PC-9 (cell line): ENCODE data around the gene IGF2BP1. TPM values are rescaled to one million over a fixed set of nuclear protein-coding genes. Genes with fewer than 3 reads are reported as not detected.

Experiments
- Bru-seq: library from RNA; stranded (reverse); fragments of 400-500 nt; gene quantifications from one replicate; lab custom pipeline; 2021; lab: Mats Ljungman, UMichigan
- BruChase-seq, 2 experiments: library from RNA; stranded (reverse); fragments of 400-500 nt; gene quantifications; one replicate each; lab custom pipeline; 2021; lab: Mats Ljungman, UMichigan
- BruUV-seq: library from RNA; stranded (reverse); fragments of 400-500 nt; replicated peaks from 2 replicates; lab custom pipeline; 2021; lab: Mats Ljungman, UMichigan
- CTCF ChIA-PET: fragments of 300-600 bp; sonication (Branson Sonifier 250); formaldehyde crosslinking; loops from one replicate; lab custom pipeline; 2022; ENCODE audit warnings: antibody characterized with exemption; lab: Charles Lee
- POLR2A ChIA-PET: fragments of 300-600 bp; sonication (Branson Sonifier 250); formaldehyde crosslinking; loops from one replicate; lab custom pipeline; 2022; ENCODE audit warnings: antibody characterized with exemption; ENCODE audit not compliant: unreplicated experiment; lab: Charles Lee
- DNase-seq, 2 experiments: peaks; one replicate each; pipeline versions ENCODE4 v3.0.0 to v3.0.0-alpha.2; 2015 to 2022; ENCODE audit warnings: mixed read lengths in 1 of 2
- H2AFZ ChIP-seq: fragments of 200-600 bp; sonication (generic); 2 replicates; pipeline ENCODE4 v1.8.1; 2017; ENCODE audit warnings: antibody characterized with exemption
- H3F3A ChIP-seq: fragments of 200-600 bp; sonication (generic); 2 replicates; pipeline ENCODE4 v1.8.1; 2017; ENCODE audit warnings: antibody characterized with exemption, mild to moderate bottlenecking, low read depth; ENCODE audit not compliant: insufficient read depth
- H3K27ac ChIP-seq: fragments of 200-600 bp; sonication (generic); 2 replicates; pipeline ENCODE4 v1.6.1; 2016; ENCODE audit warnings: mixed run types
- H3K27me3 ChIP-seq: fragments of 200-600 bp; sonication (generic); 2 replicates; pipeline ENCODE4 v1.6.1; 2016; ENCODE audit warnings: low read depth, mixed run types; ENCODE audit not compliant: insufficient read depth
- H3K36me3 ChIP-seq: fragments of 200-600 bp; sonication (generic); 2 replicates; pipeline ENCODE4 v1.6.1; 2016; ENCODE audit warnings: low read depth, mixed run types
- H3K4me1 ChIP-seq: fragments of 200-600 bp; sonication (generic); replicated peaks from 2 replicates; pipeline ENCODE4 v1.6.1; 2016; ENCODE audit warnings: mixed run types; ENCODE audit not compliant: insufficient read depth
- H3K4me2 ChIP-seq: fragments of 200-600 bp; sonication (generic); 2 replicates; pipeline ENCODE4 v1.6.1; 2017; ENCODE audit warnings: mixed run types
- H3K4me3 ChIP-seq: fragments of 200-600 bp; sonication (generic); 2 replicates; pipeline ENCODE4 v1.6.1; 2016; ENCODE audit warnings: mixed run types
- H3K79me2 ChIP-seq: fragments of 200-600 bp; sonication (generic); 2 replicates; pipeline ENCODE4 v1.6.1; 2017; ENCODE audit warnings: low read depth, mixed run types
- H3K9me2 ChIP-seq: fragments of 200-600 bp; sonication (generic); 2 replicates; pipeline ENCODE4 v1.8.1; 2017; ENCODE audit warnings: mild to moderate bottlenecking; ENCODE audit not compliant: insufficient read depth
- H3K9me3 ChIP-seq: fragments of 200-600 bp; sonication (generic); 2 replicates; pipeline ENCODE4 v1.8.1; 2016; ENCODE audit warnings: low read depth; ENCODE audit not compliant: insufficient read depth
- H4K20me1 ChIP-seq: fragments of 200-600 bp; sonication (generic); 2 replicates; pipeline ENCODE4 v1.8.1; 2017; ENCODE audit not compliant: insufficient read depth
- CTCF ChIP-seq: fragments of 200-600 bp; sonication (generic); conservative IDR thresholded peaks from 2 replicates; pipeline ENCODE4 v1.6.1; 2017; ENCODE audit warnings: mixed run types, antibody characterized with exemption, mild to moderate bottlenecking, moderate library complexity
- EZH2 ChIP-seq: fragments of 200-600 bp; sonication (generic); IDR thresholded peaks from 2 replicates; pipeline ENCODE4 v1.8.0; 2017; ENCODE audit warnings: antibody characterized with exemption, low read depth
- intact Hi-C: fragments of 100-400 bp; cut with micrococcal nuclease; formaldehyde crosslinking; loops from one replicate; pipeline ENCODE4 v1.10.0; 2022; ENCODE audit not compliant: unreplicated experiment
- long read RNA-seq: library from polyadenylated mRNA; stranded (forward); transcript quantifications from one replicate; pipeline ENCODE4 v2.0.0, GENCODE V29; 2022
- total RNA-seq: library from RNA; stranded (reverse); gene quantifications from 2 replicates; pipeline ENCODE4 v1.2.3, GENCODE V29; 2021

The IGF2BP1 gene
- total RNA-seq (56.5 and 57.4 TPM in 2 replicates), Bru-seq, nascent RNA (percentile 80 among the genes with signal in this experiment), BruChase-seq, experiment 1, labeled RNA remaining after a 2-hour chase (percentile 82 among the genes with signal in this experiment), BruChase-seq, experiment 2, labeled RNA remaining after a 6-hour chase (percentile 84 among the genes with signal in this experiment)
- long read RNA-seq, full-length matches to known transcripts = 18 of 35 reads
- long read RNA-seq, partial matches to known transcripts = 3 of 35 reads
- long read RNA-seq, other reads (novel, unspliced or antisense) = 14 of 35 reads

GRCh38 chr17:48997103-48997826, at the start of gene IGF2BP1:
IGF2BP1 (plus strand) TSS chr17:48997385; CDS start chr17:48997746, 361 bp downstream.
- Histone ChIP-seq H3F3A (peaks cover 19% of the 10 kb centered on the region), H3K36me3 (peaks cover 3% of the 10 kb centered on the region; the same call in 1 of the 2 replicates), H4K20me1 (no peaks in the 10 kb centered on the region; the same call in 1 of the 2 replicates), H3K27ac (peak within 1 kb of the TSS; percentile 66), H3K4me3 (peak within 1 kb of the TSS; percentile 96), H2AFZ (peak within 1 kb of the TSS; percentile 96), H3K4me2 (peak within 1 kb of the TSS; percentile 98), H3K9me3 (no peaks in the 10 kb centered on the region), H3K27me3 (no peaks in the 10 kb centered on the region), H3K4me1 (peaks cover 27% of the 10 kb centered on the region), H3K9me2 (no peaks in the 10 kb centered on the region), H3K79me2 (peaks cover 49% of the 10 kb centered on the region)
- no peak for TF ChIP-seq EZH2
- TF ChIP-seq CTCF = no peak
- TSS peak; percentile 88 for BruUV-seq
- intact Hi-C loops = loop anchor here (5.0 kb wide), 1 partner anchor 45 kb away; no protein-coding TSS in a partner anchor
- peak in 1 of 2 experiments; percentile 34 for DNase-seq
- ChIA-PET CTCF (interaction anchor here (0.7 kb wide), 1 partner anchor 37 kb away, joined by 14 read pairs; no protein-coding TSS in a partner anchor), POLR2A (no interaction called here)

- CTCF ChIA-PET = no interaction called here
- intact Hi-C loops = loop anchor here (5.0 kb wide), 1 partner anchor 46 kb away; the partner anchor contains the start of gene IGF2BP1
Observed at GRCh38 chr17:48951572-48951971, 45.6 kb upstream of the IGF2BP1 start.

More at GRCh38 chr17:48951572-48951971, 45.6 kb upstream of the IGF2BP1 start:
- DNase-seq = no peak
- peaks cover 5% of the 10 kb centered on the region for H3K4me1 ChIP-seq
- no peak overlapping the region for H3K4me2 ChIP-seq
- no peaks in the 10 kb centered on the region for H3K9me2 ChIP-seq
- H2AFZ ChIP-seq = no peak overlapping the region
- H3K79me2 ChIP-seq = no peaks in the 10 kb centered on the region
- no peaks in the 10 kb centered on the region for H3K36me3 ChIP-seq
- H3K27ac ChIP-seq = no peak overlapping the region
- peaks cover 13% of the 10 kb centered on the region; the same call in 1 of the 2 replicates for H3F3A ChIP-seq
- TF ChIP-seq CTCF (no peak), EZH2 (no peak)
- no peaks in the 10 kb centered on the region for H3K27me3 ChIP-seq
- no peaks in the 10 kb centered on the region for H4K20me1 ChIP-seq
- BruUV-seq = no TSS peak
- H3K4me3 ChIP-seq = no peak overlapping the region
- H3K9me3 ChIP-seq = no peaks in the 10 kb centered on the region
- POLR2A ChIA-PET = no interaction called here
